HG02763 (cell line): Measurements from ENCODE around the gene OR11H7.
"Not testable (repeated sequence)": the region's sequence is repeated elsewhere in the genome, so short reads cannot be mapped to it uniquely, and the experiment has no call there.

Experiments
- ATAC-seq: cut with Tn5 transposase; IDR thresholded peaks from one replicate; pipeline ENCODE4 v1.9.1; 2021; ENCODE audit warnings: mild to moderate bottlenecking, moderate library complexity; ENCODE audit not compliant: unreplicated experiment

OR11H7 gene

GRCh38 chr14:20277409-20277808 is 48.6 kb downstream of the OR11H7 start:
- no peak for ATAC-seq

GRCh38 chr14:20278414-20278813 is 49.6 kb downstream of the OR11H7 start:
- ATAC-seq = no peak

GRCh38 chr14:20280265-20280664 is 51.5 kb downstream of the OR11H7 start:
- not testable (repeated sequence) for ATAC-seq
